Measurements from ENCODE around the gene ABL2. TPM values are rescaled to one million over a fixed set of nuclear protein-coding genes. Genes with fewer than 3 reads are reported as not detected.

Gene ABL2
- total and polyA plus RNA-seq, 9 of the 15 experiments (the other 6 are each of a cell fraction or from before 2014, with no cell fraction given): 1.4 to 15.0 (median 8.6) TPM

GRCh38 chr1:179079113-179079761 is 150.2 kb downstream of the ABL2 start (continued):
- TF ChIP-seq PREB (CRISPR knock-in tag; IDR thresholded peaks at IDR 0.05): no peak
- no peak for TF ChIP-seq BHLHE40 (IDR thresholded peaks at IDR 0.05; ENCODE audit: low read length)
- no peak for TF ChIP-seq HDAC2 (IDR thresholded peaks at IDR 0.05)
- TF ChIP-seq ILF3 (IDR thresholded peaks at IDR 0.05; ENCODE audit: borderline replicate concordance): no peak
- TF ChIP-seq E2F3 (CRISPR knock-in tag; IDR thresholded peaks at IDR 0.05): no peak
- peak; percentile 58 for TF ChIP-seq RB1 (IDR thresholded peaks at IDR 0.05; ENCODE audit: low read depth)
- no peak for TF ChIP-seq ZBTB9 (CRISPR knock-in tag; IDR thresholded peaks at IDR 0.05)
- TF ChIP-seq MBD2 (IDR thresholded peaks at IDR 0.05; ENCODE audit: borderline replicate concordance, low read depth): no peak
- TF ChIP-seq ZNF212 (CRISPR knock-in tag; IDR thresholded peaks at IDR 0.05): no peak
- peak; percentile 6; the same call in 1 of the 2 replicates for TF ChIP-seq STAG1 (CRISPR knock-in tag; IDR thresholded peaks at IDR 0.05; ENCODE audit: borderline replicate concordance)
- TF ChIP-seq U2AF1 (optimal IDR thresholded peaks at IDR 0.05; ENCODE audit: low read depth, low read length): no peak
- no peak for TF ChIP-seq SIN3A (IDR thresholded peaks at IDR 0.05; ENCODE audit: borderline replicate concordance in 2 of 2, control insufficient read depth in 1 of 2, low read depth in 2 of 2, low read length in 2 of 2)
- TF ChIP-seq CBX8 (IDR thresholded peaks at IDR 0.05; ENCODE audit: borderline replicate concordance, extremely low read depth, low read depth, low read length, poor library complexity, severe bottlenecking): no peak
- TF ChIP-seq MGA (IDR thresholded peaks at IDR 0.05): no peak
